UCSD-AML1 (cell line): ENCODE measurements around the gene ATG4D.

Source experiments
- DNase-seq: peaks from one replicate; lab custom pipeline; 2025; ENCODE audit not compliant: unreplicated experiment; lab: John Stamatoyannopoulos, UW

The ATG4D gene

DNA sequence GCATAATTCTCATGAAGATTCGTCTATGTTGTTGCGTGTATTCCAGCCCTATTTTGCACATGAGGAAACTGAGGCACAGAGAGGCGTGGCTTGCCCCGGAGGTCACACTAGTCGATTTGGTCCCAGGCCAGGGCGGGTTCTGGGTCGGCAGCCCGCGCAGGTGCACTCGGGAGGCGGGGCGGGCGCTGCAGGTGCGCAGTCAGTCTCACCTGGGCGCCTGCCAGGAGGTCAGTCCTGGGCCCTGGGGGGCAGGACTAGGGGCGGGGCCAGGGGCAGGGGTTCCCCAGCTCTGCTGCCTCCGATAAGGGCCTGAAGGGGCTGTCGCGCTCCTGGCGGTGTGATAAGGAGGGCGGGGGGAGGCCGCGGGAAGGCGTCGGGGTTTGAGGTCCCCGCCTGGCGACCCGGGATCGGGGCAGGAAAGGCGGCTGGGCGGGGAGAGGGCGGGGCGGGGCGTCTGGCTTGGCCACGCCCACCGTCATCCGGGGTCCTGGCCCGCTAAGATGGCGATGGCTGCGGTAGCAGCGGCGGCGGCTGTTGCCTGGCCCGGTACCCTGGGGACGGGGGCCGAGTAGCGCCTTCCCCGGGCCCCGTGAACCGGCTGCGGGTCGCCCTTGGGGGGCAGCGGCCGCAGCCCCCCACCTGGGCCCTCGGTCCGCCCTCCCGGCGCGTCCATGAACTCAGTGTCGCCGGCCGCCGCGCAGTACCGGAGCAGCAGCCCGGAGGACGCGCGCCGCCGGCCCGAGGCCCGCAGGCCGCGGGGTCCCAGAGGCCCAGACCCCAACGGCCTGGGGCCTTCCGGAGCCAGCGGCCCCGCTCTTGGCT is at the start of gene ATG4D:
Gene ATG4D (plus strand): TSS at position 485 of the 822 bp plus-strand sequence. CDS start 187 bp downstream, at position 672.
- peak; percentile 85 for DNase-seq

GRCh38 chr19:10497371-10497770 is 46.3 kb upstream of the ATG4D start:
- no peak for DNase-seq

DNA sequence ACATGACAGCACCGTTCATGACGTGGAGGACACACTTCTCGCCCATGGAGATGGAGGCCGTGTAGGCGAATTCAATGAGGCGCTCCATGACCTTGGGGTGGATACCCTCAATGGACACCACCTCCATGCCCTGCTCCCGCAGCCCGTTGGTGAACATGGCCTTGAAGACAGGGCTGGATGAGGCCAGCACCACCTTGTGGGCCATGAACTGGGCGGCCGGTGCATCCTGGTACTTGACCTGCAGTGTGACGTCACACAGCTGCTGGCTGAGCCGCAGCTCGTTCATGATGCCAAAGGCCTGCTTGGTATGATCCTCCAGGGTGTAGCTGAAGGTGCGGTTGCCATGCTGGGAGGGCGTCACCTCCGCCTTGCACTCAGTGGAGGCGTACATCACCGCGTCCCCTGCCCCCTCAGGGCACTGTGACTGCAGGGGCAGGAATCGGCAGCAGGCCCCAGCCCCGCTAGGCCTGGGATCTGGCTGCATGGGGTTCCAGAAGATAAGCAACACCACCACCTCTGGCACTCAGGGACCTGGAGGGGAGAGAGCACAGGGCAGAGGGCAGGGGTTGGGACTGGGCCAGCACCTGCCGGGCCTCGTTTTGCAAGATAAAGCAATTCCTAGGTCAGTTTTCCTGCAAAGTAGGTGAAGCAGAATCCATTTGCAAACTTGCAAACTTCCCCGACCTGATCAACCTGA is 44.0 kb upstream of the ATG4D start:
- DNase-seq, result no peak

- no peak for DNase-seq
Observed at GRCh38 chr19:10500247-10500592, 43.5 kb upstream of the ATG4D start.

GRCh38 chr19:10501971-10502523 is 41.7 kb upstream of the ATG4D start:
- DNase-seq, result peak; percentile 64

GRCh38 chr19:10502524-10503001 is 41.1 kb upstream of the ATG4D start:
- DNase-seq, result peak; percentile 96

- peak; percentile 48 for DNase-seq
Observed at GRCh38 chr19:10503002-10503789, 40.5 kb upstream of the ATG4D start, which contains the start of gene KEAP1. KEAP1 (minus strand) TSS chr19:10503356; CDS start chr19:10500033, 3,323 bp downstream.

DNA sequence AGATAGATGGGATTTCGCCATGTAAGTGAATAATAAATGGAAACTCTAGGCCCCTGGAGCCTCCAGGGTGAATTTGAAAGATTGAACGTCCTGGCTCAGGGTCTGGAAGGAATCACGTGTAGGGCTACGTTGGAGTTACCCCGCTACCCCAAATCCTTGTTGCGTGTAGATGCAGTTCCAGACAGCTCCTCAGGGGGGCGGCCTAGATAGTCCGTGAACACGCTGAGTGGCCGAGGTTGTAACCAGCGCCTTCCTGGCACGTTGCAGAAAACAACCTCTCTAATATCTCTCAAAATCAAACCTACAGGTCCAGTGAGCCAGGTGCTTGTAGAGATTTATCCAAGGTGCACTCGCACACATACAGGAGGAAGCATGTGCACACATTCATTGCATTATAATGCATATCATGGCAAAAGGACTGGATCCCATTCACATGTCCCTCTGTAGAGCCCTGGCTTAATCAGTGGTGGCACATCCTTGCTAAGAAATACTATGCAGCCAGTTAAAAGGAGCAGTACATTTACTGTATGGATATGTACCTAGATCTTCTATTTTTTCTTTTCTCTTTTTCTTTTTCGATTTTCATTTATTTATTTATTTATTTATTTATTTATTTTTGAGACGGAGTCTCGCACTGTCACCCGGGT is 38.0 kb upstream of the ATG4D start:
- peak; percentile 77 for DNase-seq

DNA sequence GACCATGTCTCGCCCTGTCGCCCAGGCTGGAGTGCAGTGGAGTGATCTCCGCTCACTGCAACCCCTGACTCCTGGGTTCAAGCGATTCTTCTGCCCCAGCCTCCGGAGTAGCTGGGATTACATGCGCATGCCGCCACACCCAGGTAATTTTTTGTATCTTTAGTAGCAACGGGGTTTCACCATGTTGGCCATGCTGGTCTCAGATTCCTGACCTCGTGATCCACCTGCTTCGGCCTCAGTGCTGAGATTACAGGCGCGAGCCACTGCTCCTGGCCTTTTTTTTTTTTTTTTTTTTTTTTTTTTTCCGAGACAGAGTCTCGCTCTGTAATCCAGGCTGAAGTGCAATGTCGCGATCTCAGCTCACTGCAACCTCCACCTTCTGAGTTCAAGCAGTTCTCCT is 35.7 kb upstream of the ATG4D start:
- DNase-seq, result no peak

DNA sequence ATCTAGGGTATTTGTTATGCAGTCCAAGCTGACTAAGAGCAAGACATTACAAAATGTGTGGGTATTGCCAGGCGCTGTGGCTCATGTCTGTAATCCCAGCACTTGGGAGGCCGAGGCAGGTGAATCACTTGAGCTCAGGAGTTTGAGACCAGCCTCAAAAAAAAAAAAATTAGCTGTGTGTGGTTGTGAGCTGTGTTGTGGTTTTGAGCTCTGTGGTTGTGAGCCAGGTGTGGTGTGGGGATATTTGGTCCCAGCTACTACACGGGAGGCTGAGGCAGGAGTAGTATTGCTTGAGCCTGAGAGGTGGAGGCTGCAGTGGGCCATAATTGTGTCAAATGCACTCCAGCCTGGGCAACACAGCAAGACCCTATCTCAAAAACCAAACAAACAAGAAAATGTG is 35.0 kb upstream of the ATG4D start:
- no peak for DNase-seq

GRCh38 chr19:10510301-10510802 is 33.4 kb upstream of the ATG4D start:
- peak; percentile 38 for DNase-seq

GRCh38 chr19:10513223-10513622 is 30.5 kb upstream of the ATG4D start:
- DNase-seq, result no peak

GRCh38 chr19:10514211-10515145 is 29.2 kb upstream of the ATG4D start:
- no peak for DNase-seq

DNA sequence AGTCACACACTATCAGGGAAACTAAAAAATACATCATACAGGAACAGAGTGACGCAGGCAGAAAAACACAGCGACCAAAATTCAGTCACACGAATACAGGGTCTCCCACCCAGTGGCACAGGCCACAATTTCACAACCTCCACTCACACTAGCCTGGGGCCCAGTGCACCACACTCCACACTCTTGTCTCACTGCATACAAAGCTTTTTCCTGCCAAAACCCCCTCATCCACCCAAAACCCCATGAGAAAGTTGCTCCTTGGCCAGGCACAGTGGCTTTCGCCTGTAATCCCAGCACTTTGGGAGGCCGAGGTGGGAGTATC is 27.7 kb upstream of the ATG4D start:
- no peak for DNase-seq

DNA sequence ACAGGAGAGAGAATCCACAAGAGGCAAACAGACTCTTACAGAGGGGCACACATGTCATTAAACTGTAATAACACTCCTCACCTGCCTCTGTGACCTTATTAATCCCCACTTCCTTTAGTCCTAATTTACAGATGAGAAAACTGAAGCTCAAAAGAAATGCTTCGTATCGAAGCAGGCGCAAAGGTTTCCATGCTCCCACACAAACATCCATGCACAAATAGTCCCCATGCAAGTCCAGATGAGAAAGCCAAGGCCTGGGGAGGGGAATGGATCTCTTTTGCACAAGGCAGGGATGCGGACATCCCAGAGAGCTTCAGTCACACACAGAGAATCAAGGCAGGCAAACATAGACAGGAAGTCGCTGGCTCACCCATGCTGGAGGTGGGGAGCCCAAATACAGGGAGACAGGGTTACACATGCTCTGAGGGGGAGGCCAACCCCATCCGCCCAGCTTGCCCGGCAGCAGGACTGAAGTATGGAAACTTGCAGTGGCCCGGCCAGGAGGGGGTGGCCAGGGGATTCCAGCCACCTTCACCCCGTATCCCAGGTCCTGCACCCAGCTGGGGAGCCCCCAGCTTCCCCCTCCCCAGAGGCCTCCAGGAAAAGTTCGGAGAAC is 26.9 kb upstream of the ATG4D start:
- DNase-seq, result no peak

DNA sequence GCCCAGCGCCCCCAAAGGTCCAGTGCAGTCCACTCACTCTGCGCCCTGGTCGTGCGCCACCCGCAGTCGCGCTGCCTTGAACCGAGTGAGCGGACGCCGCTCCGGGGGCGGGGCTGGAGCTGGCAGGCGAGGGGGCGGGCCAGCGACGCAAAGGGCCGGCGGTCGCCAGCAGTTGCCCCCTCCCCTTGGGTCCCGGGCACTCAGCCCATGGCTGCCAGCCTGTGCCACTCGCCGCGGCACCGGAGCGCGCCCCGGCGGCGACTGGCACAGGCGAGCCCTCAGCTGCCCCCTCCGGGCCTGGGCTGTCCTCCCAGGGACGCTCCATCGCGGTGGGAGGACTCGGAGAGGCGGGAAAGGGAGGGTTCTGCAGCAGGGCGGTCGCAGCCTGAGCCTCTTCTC is 26.3 kb upstream of the ATG4D start, which contains the start of gene S1PR5:
Gene S1PR5 (minus strand): TSS at position 87 of the 399 bp plus-strand sequence. CDS start 2,436 bp downstream, outside the sequence.
- no peak for DNase-seq

DNA sequence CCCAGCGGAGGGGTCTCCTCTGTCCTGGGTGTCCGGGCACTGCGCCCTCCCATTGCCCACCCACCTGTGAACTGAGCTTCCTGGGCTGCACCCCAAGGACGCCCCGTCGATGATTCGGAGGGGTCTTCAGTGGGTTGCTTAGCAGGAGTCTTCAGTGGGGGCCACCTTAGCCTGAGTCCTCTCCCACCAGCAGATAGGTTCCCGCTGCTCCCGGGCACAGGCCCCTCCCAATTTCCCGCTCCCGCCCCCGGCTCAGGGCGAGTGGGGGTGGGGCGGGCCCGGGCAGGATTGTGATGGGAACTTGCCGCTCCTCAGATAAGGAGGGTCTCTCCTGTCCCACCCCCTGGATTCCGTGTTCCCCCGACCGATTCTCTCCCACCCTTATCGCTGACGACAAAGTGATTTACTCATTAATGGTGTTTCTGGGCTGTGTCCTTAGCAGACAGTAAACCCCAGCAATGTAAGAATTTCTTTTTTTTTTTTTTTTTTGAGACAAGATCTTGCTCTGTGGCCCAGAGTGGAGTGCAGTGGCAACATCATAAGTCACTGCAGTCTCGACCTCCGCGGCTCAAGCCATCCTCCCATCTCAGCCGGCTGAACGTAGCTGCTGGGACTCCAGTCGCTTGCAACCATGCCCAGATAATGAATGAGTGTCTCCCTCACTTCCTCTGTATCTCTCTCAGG is 25.8 kb upstream of the ATG4D start:
- DNase-seq, result no peak
